ENCODE measurements around the gene PELI1. TPM values are rescaled to one million over a fixed set of nuclear protein-coding genes. Genes with fewer than 3 reads are reported as not detected.
"Not testable (repeated sequence)": the region's sequence is repeated elsewhere in the genome, so short reads cannot be mapped to it uniquely, and the experiment has no call there.

PELI1 gene
- total RNA-seq, 2 experiments from 2014 or later, result 35.8 to 39.1 TPM

DNA sequence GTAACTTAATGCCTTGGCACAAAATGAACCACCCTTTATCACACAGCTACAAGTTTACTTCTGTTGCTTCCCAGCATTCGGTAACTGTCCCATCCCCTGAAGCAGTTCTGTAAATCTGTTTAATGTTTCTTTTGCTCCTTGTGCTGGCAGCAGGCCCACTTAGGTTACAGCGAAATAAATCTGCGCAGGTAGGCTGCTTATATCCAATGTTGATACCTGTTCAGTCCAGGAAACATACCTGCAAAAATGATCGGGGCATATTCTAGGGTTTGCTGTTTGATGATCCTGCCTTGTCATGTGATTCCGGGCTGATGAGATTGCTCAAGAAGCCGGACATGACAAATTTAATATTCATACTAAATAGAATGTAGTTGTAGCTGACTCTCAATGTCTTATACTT, 23.3 kb downstream of the PELI1 start:
- H3K4me1 Mint-ChIP-seq, result peaks cover 43% of the 10 kb centered on the region
- H3K9me3 Mint-ChIP-seq, result peaks cover 2% of the 10 kb centered on the region
- no peaks in the 10 kb centered on the region for H3K27me3 Mint-ChIP-seq
- no peak overlapping the region for H3K27ac Mint-ChIP-seq
- H3K4me3 Mint-ChIP-seq, result no peak overlapping the region
- DNase-seq, result no peak
- H3K36me3 Mint-ChIP-seq, result peaks cover 22% of the 10 kb centered on the region

DNA sequence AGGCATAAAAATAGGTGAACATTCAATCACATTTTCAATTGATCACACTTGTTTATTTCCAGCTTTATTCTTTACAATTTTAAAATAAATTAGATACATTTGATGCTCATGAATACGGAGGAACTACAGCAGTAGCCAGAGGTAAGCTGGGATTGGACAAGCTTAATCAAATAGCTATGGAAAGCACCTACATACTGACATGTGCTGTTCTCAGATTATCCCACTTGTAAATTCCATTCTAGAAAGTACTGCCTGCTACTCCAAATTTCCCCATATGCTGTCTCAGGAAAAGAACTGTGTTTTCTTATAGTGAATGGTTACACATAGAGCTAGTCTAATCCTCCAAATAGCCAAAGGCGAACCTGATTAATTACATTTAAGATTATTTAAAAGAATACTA, 24.2 kb downstream of the PELI1 start:
- peaks cover 48% of the 10 kb centered on the region for H3K4me1 Mint-ChIP-seq
- peaks cover 20% of the 10 kb centered on the region for H3K36me3 Mint-ChIP-seq
- no peak overlapping the region for H3K27ac Mint-ChIP-seq
- H3K27me3 Mint-ChIP-seq, result no peaks in the 10 kb centered on the region
- H3K4me3 Mint-ChIP-seq, result no peak overlapping the region
- H3K9me3 Mint-ChIP-seq, result peaks cover 2% of the 10 kb centered on the region
- no peak for DNase-seq

DNA sequence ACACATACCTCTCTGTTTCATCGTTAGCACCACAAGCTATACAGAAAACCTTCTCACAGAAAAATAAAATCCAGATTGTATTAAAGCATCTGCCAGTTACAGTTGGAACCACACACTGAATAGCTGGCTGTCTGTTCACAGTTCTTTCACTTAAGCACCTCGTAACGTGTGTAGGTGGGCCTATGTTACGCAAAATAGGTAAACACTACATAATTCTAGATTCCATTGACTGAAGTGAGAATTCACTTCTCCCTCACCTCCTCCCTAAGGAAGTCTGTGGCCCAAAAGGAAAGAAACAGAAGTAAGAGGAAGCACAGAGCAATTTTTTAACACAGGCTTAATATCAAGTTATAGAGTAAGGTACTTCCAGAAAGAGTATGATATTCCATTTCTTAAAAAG, 24.9 kb downstream of the PELI1 start:
- Mint-ChIP-seq H3K9me3 (peaks cover 2% of the 10 kb centered on the region), H3K36me3 (peaks cover 18% of the 10 kb centered on the region), H3K27ac (no peak overlapping the region), H3K4me3 (no peak overlapping the region), H3K4me1 (peaks cover 49% of the 10 kb centered on the region), H3K27me3 (no peaks in the 10 kb centered on the region)
- DNase-seq, result no peak

DNA sequence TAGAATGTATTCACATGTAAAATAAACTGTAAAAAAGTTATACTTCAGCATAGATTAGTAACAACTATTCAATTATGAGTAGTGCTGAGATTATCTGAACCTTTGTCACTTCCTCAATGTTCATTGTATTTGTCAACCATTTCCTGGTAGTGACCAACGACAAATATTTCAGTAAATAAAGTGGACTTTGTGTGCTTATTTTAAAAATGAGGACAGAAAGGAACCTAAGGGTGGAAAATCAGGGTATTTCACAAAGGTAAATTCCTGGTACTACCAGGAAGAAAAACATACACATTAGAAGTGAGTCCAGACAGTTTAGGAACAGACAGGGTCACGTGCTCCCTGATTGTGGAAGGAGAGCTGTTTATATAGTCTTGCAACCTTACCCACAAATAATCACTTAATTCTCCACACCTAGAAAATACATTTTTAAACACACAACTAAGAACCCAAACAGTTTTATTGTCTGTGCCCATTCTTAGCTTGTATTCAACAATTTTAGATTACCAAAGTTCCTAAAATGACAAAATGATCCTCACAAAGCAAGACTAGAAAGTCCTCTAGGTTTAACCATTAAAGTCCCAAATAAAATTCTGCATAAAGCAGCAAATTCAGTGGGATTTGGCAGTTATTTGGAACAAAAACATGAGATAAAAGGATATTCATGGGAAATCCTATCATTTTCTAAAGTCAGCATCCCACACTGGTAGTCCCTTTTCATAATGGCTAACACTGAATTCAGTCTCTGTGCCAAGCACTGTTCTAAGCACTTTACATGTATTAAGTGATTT, 28.2 kb downstream of the PELI1 start:
- Mint-ChIP-seq H3K36me3 (peaks cover 8% of the 10 kb centered on the region), H3K27ac (peak overlapping the region; percentile 7), H3K4me3 (no peak overlapping the region), H3K27me3 (no peaks in the 10 kb centered on the region), H3K9me3 (peaks cover under 1% of the 10 kb centered on the region), H3K4me1 (peaks cover 64% of the 10 kb centered on the region)
- no peak for DNase-seq

DNA sequence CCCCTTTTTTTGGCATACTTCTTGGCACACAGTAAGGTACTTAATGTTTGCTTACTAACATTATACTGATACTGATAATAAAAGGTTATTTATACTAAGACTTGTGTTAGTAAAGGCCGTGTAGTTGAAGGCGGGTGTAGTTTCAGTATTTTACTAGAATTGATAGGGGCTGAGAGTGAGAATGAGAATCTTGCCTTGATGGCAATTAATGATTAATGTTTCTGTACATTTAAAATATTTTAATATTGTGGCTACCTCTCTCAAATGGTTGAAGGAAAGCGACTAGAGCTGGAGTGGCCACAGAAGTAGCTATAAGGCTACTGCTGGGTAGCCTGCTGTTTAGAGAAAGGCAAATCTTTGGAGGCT, 29.3 kb downstream of the PELI1 start:
- H3K27ac Mint-ChIP-seq, result peak overlapping the region; percentile 83
- H3K4me1 Mint-ChIP-seq, result peaks cover 68% of the 10 kb centered on the region
- H3K27me3 Mint-ChIP-seq, result no peaks in the 10 kb centered on the region
- peaks cover 11% of the 10 kb centered on the region for H3K36me3 Mint-ChIP-seq
- peaks cover 2% of the 10 kb centered on the region for H3K9me3 Mint-ChIP-seq
- peak overlapping the region; percentile 1 for H3K4me3 Mint-ChIP-seq
- DNase-seq, result no peak

DNA sequence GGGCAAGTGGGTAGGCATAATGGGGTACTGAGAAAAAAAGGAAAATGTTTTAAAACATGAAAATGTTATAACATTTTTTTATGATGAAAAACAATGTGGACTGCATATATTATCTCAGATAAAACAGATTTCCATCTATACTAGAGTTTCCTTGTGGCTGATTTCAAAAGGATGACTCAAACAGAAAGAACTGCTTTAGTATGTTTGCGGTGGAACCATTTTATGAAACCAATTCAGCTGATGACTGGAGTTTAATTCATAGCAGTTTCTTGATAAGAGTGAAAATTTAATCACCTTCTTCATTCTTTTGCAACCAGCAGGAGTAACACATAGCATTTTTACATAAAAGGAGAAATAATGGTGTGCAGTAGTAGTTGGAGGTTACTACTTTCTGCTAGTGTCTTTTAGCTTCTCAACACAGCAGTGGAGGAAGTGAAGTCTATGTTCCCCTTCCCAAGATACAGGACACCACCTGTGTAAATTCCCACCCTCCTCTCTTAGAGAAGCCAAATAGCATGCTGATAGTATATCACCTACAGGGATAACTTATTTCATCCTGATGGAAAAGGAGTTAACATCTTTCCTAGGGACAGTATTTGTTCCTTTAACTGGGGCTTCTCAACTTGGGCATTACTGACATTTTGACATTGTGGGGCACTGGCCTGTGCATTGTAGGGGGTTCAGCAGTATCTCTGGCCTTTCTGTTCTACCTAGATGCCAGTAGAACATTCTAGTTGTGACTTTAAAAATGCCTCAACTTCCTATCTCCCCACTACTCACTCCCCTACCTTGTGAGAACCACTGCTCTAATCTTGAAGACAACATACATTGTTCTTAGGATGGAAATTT, 29.9 kb downstream of the PELI1 start:
- H3K9me3 Mint-ChIP-seq, result peaks cover 2% of the 10 kb centered on the region
- DNase-seq, result no peak
- peaks cover 14% of the 10 kb centered on the region for H3K36me3 Mint-ChIP-seq
- H3K27ac Mint-ChIP-seq, result peak overlapping the region; percentile 83
- H3K27me3 Mint-ChIP-seq, result no peaks in the 10 kb centered on the region
- peaks cover 69% of the 10 kb centered on the region for H3K4me1 Mint-ChIP-seq
- H3K4me3 Mint-ChIP-seq, result peak overlapping the region; percentile 11

DNA sequence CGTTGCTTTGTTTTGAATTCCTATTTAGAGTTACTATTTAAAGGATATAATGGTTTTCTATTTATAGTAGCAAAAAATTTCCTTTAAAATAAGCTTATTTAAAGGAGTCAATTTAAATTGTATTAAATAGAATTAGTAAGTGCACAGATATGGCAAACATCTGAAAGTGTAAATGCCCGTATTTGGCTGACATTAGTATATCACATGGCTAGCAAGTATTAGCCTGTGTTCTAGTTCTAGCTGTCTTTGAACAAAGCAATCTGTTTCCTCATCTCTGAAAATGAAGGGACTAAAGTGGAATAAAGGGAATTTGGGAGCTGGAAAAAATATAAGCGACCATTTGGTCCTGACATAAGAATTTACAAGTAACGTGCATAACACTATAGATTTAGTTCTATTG, 32.2 kb downstream of the PELI1 start:
- Mint-ChIP-seq H3K4me1 (peaks cover 75% of the 10 kb centered on the region), H3K9me3 (peaks cover 2% of the 10 kb centered on the region), H3K27ac (no peak overlapping the region)

DNA sequence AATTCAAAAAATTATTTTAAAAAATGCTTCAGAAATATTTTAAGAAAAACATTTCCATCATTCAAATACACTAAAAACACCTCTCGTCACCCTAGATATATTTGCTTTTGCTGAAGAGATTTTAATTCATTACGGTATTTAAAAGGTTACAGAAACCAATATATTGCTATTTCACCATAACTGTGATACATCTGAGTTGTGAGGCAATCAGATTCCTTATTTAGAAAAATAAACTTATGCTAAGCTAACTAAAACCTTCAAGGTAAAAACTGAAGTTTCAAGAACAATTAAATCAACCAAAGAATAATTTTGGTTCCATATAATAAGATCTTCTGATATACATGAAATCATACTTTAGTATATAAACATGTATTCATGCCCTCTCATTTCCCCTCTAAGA, 32.8 kb downstream of the PELI1 start:
- H3K4me3 Mint-ChIP-seq, result no peak overlapping the region
- H3K36me3 Mint-ChIP-seq, result peaks cover 36% of the 10 kb centered on the region
- H3K27me3 Mint-ChIP-seq, result no peaks in the 10 kb centered on the region
- peaks cover 70% of the 10 kb centered on the region for H3K4me1 Mint-ChIP-seq
- DNase-seq, result no peak
- H3K9me3 Mint-ChIP-seq, result peaks cover 2% of the 10 kb centered on the region
- H3K27ac Mint-ChIP-seq, result no peak overlapping the region

More for the DNA sequence above, 32.2 kb downstream of the PELI1 start:
- Mint-ChIP-seq H3K4me3 (no peak overlapping the region), H3K27me3 (no peaks in the 10 kb centered on the region), H3K36me3 (peaks cover 33% of the 10 kb centered on the region)
- no peak for DNase-seq

DNA sequence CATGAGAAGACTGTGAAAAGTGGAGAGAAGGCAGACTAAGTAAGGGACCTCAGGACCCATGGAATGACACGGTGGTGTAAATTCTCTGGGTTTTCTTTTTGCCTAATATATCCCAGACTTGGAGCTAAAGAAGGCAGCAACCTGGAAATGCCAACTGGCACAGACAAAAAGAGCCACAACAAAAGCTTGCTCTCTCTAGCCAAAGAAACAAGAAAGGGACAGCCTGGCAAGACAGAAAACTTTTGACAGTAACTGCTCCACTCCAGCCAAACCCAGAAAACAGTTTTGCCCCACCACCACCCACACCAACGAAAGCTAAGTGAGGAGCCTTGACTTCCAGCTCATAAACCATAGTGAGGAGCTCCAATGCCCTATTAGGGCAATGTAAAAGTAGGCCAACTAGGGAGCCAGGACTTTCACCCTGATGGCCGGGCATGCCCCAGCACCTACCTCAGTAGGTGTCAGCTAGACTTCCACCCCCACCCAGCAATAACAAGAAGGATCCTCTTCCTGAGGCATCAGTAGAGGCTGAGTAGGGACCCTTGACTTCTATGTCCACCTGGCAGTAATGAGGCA, 35.5 kb downstream of the PELI1 start:
- H3K4me3 Mint-ChIP-seq, result no peak overlapping the region
- H3K27me3 Mint-ChIP-seq, result no peaks in the 10 kb centered on the region
- no peak for DNase-seq
- peaks cover 52% of the 10 kb centered on the region for H3K36me3 Mint-ChIP-seq
- no peak overlapping the region for H3K27ac Mint-ChIP-seq
- peaks cover 2% of the 10 kb centered on the region for H3K9me3 Mint-ChIP-seq
- H3K4me1 Mint-ChIP-seq, result peaks cover 67% of the 10 kb centered on the region

DNA sequence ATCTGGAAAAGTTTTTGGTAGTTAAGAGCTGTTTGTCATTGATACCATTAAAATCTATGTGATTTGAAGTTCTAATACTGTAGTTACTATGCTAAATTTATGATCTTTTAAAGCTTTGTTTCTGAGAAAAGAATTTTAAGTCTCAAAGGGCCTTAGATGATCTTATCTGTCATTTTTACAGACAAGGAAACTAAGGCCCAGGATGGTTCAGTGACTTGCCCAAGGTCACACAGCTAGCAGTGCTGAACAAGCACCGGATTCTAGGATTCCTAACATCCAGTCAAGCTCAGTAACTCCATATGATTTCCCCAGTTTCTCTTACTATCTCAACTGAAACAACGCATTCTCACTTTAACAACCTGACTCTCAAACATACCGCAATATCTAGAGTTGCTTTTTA, 37.7 kb downstream of the PELI1 start:
- Mint-ChIP-seq H3K36me3 (peaks cover 62% of the 10 kb centered on the region), H3K27ac (no peak overlapping the region), H3K9me3 (peaks cover 2% of the 10 kb centered on the region), H3K4me1 (peaks cover 73% of the 10 kb centered on the region), H3K27me3 (no peaks in the 10 kb centered on the region), H3K4me3 (no peak overlapping the region)
- no peak for DNase-seq

DNA sequence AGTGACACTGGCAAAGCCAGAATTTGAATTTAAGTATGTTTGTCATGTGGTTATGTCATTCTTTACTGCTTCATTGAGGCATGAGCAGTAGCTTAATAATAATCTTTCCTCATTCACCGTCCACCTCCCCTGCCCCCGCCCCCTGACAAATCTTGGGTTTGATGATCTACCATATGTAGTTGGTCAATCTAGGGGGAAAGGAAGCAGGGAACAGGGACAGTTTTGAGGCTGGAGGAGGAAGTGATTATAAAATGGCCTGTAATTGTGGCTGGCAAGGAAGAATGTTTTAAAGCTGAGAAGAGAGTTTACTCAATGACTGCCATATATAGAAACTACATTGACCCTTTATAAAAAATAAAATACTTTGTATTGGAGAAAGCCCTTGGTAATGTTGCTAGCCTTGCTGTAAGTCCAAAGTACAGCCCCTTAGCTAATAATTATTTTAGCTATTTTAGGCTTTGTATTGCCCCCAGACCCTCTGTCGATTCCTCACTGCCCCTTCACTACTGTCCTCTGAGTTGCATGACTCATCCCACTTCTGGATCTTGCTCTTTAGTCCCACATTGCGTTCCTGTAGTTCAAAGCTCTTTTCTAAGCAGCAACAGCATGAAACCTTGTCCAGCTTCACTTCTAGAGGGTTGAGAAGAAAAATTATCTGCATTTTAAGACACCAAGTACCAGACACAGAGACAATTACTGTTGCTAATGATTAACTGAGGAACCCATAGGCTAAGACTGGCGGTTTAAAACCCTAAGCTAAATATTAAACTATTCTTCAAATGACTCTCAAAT, 38.4 kb downstream of the PELI1 start:
- Mint-ChIP-seq H3K9me3 (peaks cover under 1% of the 10 kb centered on the region), H3K27ac (no peak overlapping the region), H3K4me3 (no peak overlapping the region), H3K27me3 (no peaks in the 10 kb centered on the region), H3K4me1 (peaks cover 72% of the 10 kb centered on the region), H3K36me3 (peaks cover 60% of the 10 kb centered on the region)
- no peak for DNase-seq

DNA sequence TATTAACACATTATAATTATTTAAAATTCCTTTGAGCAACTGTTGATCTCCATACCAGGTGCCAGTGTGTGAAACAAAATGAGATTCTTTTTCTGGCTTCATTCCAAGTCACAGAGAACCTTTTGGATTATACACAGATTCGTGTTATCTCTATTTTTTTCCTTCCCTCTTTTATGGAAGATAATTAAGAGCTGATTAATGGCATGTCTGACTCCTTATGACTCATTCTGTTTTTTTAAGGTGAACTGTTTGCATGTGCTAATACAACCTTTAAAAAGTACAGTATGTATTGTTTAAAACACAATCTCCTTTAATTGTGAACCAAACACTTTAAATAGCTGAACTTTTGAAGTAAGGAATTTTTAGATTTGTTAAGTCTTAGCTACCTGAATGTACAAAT, 39.3 kb downstream of the PELI1 start:
- no peaks in the 10 kb centered on the region for H3K9me3 Mint-ChIP-seq
- no peak overlapping the region for H3K4me3 Mint-ChIP-seq
- no peak overlapping the region for H3K27ac Mint-ChIP-seq
- no peak for DNase-seq
- no peaks in the 10 kb centered on the region for H3K27me3 Mint-ChIP-seq
- H3K36me3 Mint-ChIP-seq, result peaks cover 57% of the 10 kb centered on the region
- peaks cover 70% of the 10 kb centered on the region for H3K4me1 Mint-ChIP-seq

DNA sequence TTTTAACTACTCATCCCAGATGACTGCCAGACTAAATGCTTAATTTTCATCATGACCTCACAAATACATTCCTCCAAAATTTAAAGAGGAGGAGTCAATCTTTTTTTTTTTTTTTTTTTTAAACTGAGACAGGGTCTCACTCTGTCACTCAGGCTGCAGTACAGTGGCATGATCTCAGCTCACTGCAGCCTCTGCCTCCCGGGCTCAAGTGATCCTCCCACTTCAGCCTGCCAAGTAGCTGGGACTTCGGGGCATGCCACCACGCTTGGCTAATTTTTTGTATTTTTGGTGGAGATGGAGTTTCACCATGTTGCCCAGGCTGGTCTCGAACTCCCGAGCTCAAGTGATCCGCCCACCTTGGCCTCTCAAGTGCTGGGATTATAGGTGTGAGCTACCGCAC, 41.5 kb downstream of the PELI1 start:
- H3K27ac Mint-ChIP-seq, result peak overlapping the region; percentile 77

DNA sequence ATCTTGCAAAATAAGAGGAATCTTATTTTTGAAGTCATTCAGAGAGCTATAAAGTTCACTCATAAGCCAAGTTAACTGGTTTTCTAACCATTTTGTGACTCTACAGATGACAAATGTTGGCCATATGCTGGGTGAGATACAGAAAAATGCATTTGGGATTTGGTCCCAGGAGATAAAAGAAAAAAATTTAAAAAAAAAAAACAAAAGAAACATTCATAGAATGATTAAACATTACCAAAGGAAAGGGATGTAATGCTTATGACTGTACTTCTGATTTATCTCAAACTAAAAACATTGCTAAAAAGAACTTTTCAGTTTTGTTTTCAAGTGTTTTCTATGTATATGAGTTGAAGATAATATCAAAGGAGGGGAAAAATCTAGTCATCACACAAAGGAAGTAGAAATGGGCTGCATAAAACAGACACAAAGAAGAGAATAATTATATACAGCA, 43.1 kb downstream of the PELI1 start:
- peak overlapping the region; percentile 25 for H3K4me3 Mint-ChIP-seq
- peaks cover 55% of the 10 kb centered on the region for H3K4me1 Mint-ChIP-seq

More for the DNA sequence above, 41.5 kb downstream of the PELI1 start:
- peaks cover 55% of the 10 kb centered on the region for H3K4me1 Mint-ChIP-seq
- H3K36me3 Mint-ChIP-seq, result peaks cover 60% of the 10 kb centered on the region
- H3K27me3 Mint-ChIP-seq, H3K4me3 Mint-ChIP-seq, DNase-seq, H3K9me3 Mint-ChIP-seq: not testable (repeated sequence)

More for the DNA sequence above, 43.1 kb downstream of the PELI1 start:
- DNase-seq, result no peak
- Mint-ChIP-seq H3K27ac (peak overlapping the region; percentile 89), H3K9me3 (peaks cover 3% of the 10 kb centered on the region), H3K27me3 (no peaks in the 10 kb centered on the region), H3K36me3 (peaks cover 61% of the 10 kb centered on the region)

Measured in activated naive CD8-positive, alpha-beta T cell treated with anti-CD3 and anti-CD28 coated beads for 36 hours (primary cell).